Neural crest cell (in vitro differentiated cells): Measurements from ENCODE around the gene SPAM1. TPM values are rescaled to one million over a fixed set of nuclear protein-coding genes. Genes with fewer than 3 reads are reported as not detected.

Experiments
- DNase-seq: peaks from one replicate; pipeline ENCODE4 v3.0.0; 2021; ENCODE audit warnings: low read depth, mixed read lengths, low spot score
- H3K27ac Mint-ChIP-seq: one replicate; pipeline ENCODE4 v1.8.0; 2021; ENCODE audit warnings: mild to moderate bottlenecking, mixed read lengths; ENCODE audit not compliant: unreplicated experiment
- H3K27me3 Mint-ChIP-seq: 2 replicates; pipeline ENCODE4 v1.8.0; 2021; ENCODE audit warnings: low read depth, mild to moderate bottlenecking, mixed read lengths
- H3K36me3 Mint-ChIP-seq: 2 replicates; pipeline ENCODE4 v1.8.0; 2021; ENCODE audit warnings: low read depth, mild to moderate bottlenecking, mixed read lengths
- H3K4me1 Mint-ChIP-seq: 2 replicates; pipeline ENCODE4 v1.8.0; 2021; ENCODE audit warnings: mixed read lengths
- H3K4me3 Mint-ChIP-seq: one replicate; pipeline ENCODE4 v1.8.0; 2021; ENCODE audit warnings: mild to moderate bottlenecking, mixed read lengths
- H3K9me3 Mint-ChIP-seq: 2 replicates; pipeline ENCODE4 v1.8.0; 2021; ENCODE audit warnings: mixed read lengths
- total RNA-seq: library from RNA; stranded (reverse); gene quantifications from 2 replicates; pipeline ENCODE4 v1.2.1, GENCODE V29; 2021
- TF ChIP-seq, protein P1 (sequence below): fragments of 200-600 bp; sonication (generic); conservative IDR thresholded peaks from 2 replicates; pipeline ENCODE4 v1.5.0; 2021; ENCODE audit warnings: antibody characterized with exemption, mild to moderate bottlenecking

SPAM1 gene
- total RNA-seq, 1 donor from 2014 or later, result not detected

DNA sequence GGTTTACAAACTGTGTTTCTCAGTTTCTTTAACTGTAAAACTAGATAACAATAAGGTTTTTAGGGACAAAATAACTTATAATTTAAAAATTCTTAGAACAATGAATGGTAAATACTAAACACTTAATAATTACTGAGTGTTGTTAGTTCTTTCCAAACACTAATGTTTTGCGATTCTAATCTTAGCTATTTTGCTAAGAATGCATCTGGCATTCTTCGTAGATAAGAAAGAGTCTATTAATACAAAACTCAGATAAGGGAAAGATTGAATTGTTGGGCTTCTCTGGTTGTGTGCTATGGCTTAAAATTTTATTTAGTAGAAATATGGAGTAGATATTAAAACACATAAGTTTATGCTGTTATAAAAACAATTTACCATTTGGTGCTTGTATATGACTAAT is 62.4 kb downstream of the SPAM1 start:
- Mint-ChIP-seq H3K4me1 (no peaks in the 10 kb centered on the region), H3K27ac (no peak overlapping the region), H3K9me3 (peaks cover 11% of the 10 kb centered on the region), H3K36me3 (peaks cover 3% of the 10 kb centered on the region), H3K4me3 (no peak overlapping the region), H3K27me3 (no peaks in the 10 kb centered on the region)
- no peak for DNase-seq
- TF ChIP-seq, protein P1, sequence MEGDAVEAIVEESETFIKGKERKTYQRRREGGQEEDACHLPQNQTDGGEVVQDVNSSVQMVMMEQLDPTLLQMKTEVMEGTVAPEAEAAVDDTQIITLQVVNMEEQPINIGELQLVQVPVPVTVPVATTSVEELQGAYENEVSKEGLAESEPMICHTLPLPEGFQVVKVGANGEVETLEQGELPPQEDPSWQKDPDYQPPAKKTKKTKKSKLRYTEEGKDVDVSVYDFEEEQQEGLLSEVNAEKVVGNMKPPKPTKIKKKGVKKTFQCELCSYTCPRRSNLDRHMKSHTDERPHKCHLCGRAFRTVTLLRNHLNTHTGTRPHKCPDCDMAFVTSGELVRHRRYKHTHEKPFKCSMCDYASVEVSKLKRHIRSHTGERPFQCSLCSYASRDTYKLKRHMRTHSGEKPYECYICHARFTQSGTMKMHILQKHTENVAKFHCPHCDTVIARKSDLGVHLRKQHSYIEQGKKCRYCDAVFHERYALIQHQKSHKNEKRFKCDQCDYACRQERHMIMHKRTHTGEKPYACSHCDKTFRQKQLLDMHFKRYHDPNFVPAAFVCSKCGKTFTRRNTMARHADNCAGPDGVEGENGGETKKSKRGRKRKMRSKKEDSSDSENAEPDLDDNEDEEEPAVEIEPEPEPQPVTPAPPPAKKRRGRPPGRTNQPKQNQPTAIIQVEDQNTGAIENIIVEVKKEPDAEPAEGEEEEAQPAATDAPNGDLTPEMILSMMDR, result no peak

DNA sequence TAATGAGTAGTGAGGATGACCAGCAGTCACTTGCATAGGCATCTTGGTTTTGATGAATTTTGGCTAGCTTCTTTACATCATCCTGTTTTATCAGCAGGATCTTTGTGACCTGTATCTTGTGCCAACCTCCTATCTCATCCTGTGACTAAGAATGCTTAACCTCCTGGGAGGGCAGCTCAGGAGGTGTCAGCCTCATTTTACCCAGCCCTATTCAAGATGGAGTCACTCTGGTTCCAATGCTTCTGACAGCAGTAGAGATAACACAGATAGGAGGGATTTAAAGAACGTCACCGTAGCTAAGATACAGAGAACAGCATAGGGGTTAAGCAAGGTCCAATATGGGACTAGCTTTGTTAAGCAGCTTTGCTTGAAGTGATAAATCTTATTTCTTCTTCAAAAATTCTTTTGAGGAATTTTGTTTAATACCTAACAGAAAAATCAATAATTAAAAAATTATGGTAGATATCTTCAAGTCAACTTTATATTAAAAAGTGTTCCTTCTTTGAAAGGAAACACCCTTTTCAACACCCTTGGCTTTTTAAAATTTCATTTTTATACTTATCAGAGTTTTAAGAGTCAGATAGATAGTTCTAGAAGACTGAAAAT is 68.0 kb downstream of the SPAM1 start:
- H3K4me3 Mint-ChIP-seq, result no peak overlapping the region
- TF ChIP-seq, protein P1, result no peak
- no peak for DNase-seq
- peaks cover 3% of the 10 kb centered on the region for H3K36me3 Mint-ChIP-seq
- H3K4me1 Mint-ChIP-seq, result peaks cover 29% of the 10 kb centered on the region
- peak overlapping the region; percentile 81 for H3K27ac Mint-ChIP-seq
- peaks cover 11% of the 10 kb centered on the region for H3K9me3 Mint-ChIP-seq
- no peaks in the 10 kb centered on the region for H3K27me3 Mint-ChIP-seq

DNA sequence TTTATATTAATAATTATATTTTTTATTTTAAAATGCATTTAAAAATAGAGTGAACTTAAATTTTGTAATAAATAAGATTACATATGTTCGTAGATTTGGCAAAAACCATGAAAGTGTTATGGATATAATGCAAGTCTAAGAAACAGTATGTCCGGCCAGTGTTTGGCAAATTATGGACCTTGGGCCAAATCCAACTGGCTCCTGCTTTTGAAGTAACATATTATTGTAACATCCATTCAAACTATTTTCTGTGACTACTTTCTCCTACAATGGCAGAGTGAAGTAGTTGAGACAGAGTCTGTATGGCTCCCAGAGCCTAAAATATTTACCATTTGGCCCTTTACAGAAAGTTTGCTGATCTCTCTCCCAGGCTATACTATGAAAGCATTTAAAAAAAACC is 69.0 kb downstream of the SPAM1 start:
- H3K4me3 Mint-ChIP-seq, result no peak overlapping the region
- TF ChIP-seq, protein P1, result no peak
- peaks cover 29% of the 10 kb centered on the region for H3K4me1 Mint-ChIP-seq
- H3K27ac Mint-ChIP-seq, result peak overlapping the region; percentile 54
- H3K9me3 Mint-ChIP-seq, result peaks cover 11% of the 10 kb centered on the region
- no peak for DNase-seq
- no peaks in the 10 kb centered on the region for H3K27me3 Mint-ChIP-seq
- peaks cover 3% of the 10 kb centered on the region for H3K36me3 Mint-ChIP-seq

DNA sequence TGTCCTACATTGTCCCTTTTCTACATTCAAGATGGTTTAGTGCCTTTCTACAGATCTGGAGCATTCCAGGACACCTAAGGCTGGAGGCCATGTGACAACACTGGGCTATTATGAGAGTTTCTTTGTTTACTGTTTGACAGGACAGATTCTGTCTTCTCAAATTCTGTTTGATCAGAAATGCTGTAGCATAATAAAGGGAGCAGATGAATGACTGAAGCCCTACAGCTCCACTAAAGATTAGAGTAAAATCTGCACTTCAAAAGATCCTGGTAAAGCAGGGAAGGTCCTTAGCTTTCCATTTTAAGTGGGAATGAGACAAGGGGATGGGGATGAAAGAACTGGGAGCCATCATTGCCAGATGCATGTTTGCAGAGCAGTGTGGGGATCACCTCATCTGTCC is 69.4 kb downstream of the SPAM1 start:
- TF ChIP-seq, protein P1, result no peak
- peaks cover 3% of the 10 kb centered on the region for H3K36me3 Mint-ChIP-seq

DNA sequence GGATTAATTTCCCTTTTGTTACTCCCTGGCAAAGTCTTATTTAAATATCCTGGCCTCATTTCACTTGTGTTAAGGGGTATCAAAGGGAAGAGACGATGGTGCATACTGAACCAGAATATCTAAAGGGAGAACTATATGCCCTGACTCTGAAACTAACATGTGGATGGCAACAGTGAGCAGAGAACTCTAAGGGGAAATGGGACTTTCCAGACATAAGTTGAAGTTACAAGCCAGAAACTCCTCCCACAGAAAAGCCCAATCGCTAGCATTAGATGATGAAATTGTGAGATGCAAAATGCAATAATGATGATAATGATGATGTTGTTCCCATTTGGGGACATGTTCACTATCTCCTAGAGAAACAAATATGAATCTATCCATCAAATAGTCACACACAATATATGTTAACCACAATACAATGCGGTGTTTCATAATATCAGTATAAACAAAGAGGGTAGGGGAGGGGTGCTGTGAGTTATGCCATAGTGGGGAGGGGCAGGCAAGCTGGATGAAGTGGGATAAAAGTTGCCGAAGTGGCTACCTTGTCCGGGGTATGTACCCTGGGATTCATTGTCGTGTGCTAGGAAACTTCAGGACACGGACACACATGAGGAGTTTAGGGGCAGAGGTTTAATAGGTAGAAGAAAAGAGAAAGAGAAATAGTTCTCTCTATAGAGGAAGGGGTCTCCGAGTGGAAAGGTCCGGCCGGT is 70.7 kb downstream of the SPAM1 start:
- Mint-ChIP-seq H3K4me3 (no peak overlapping the region), H3K27ac (no peak overlapping the region), H3K27me3 (no peaks in the 10 kb centered on the region), H3K9me3 (peaks cover 6% of the 10 kb centered on the region), H3K4me1 (peaks cover 29% of the 10 kb centered on the region), H3K36me3 (no peaks in the 10 kb centered on the region)
- DNase-seq, result no peak
- TF ChIP-seq, protein P1, result no peak

More for the DNA sequence above, 69.4 kb downstream of the SPAM1 start:
- Mint-ChIP-seq H3K4me1 (peaks cover 29% of the 10 kb centered on the region), H3K27me3 (no peaks in the 10 kb centered on the region), H3K9me3 (peaks cover 7% of the 10 kb centered on the region), H3K4me3 (no peak overlapping the region), H3K27ac (peak overlapping the region; percentile 54)
- DNase-seq, result no peak
